Colon (tissue), 2 donors: ENCODE measurements around the gene VANGL2.

Experiments
- FAIRE-seq: peaks from 2 replicates; lab custom pipeline; 2012; peaks lifted over from hg19 to GRCh38; lab: Jason Lieb, UNC
- donor health status: control.
- donor health status: control.

VANGL2 gene

DNA sequence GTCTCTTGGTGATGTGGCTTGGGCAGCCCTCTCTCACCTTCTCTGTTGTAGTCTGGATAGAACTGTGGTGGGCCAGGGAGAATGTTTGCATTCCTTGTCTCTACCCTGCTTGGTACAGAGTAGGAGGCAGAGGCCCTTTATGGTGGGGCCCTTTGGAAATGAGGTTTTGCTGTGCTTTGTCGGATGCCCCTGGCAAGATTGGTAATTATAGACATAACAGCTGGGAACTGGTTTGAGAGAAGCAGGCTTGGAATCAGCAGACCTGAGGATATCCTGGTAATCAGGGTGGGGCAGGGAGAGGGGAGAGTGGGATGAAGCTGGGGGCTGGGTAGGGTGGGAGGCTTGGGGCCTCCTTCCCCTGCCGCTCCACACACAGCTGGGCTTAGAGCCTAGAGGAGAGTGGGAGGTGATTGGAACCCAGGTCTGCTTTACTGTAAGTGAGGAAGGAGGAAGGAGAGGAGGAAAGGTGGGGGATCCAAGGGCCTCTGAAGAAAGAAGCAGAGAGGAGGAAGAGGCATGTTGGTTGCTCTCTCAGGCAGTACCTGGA, 5.0 kb downstream of the VANGL2 start:
- no peak for FAIRE-seq

DNA sequence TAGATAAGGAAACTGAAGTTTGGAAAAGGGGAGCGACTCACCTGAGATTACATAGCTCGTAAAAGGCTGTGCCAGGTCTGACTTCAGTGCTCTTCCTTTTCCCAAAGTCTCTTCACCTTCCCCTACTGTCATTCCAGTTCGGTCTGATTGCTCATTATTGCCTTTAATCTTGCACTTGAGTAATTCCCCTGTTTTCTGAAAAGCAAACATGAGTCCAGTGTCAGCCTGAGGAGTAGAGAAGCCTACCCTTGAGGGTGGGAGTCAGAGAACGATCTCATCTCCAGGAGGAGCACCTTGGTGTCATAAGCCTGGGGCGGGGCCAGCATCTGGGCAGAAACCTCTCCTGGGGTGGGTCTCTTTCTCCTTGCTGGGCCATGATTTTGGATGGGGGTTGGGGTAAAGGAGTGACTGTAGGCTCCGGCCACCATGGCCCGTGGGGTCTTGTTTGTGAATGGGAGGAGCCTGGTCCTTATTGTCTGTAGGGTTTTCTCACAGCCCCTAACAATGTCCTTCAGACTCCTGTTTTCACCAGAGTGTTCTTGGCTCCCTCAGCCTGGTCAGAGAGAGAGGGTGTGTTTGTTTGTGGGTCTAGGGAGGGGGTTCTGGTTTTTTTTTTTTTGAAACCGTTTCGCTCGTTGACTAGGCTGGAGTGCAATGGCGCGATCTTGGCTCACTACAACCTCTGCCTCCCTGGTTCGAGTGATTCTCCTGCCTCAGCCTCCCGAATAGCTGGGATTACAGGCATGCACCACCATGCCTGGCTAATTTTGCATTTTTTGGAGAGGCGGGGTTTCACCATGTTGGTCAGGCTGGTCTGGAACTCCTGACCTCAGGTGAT, 6.0 kb downstream of the VANGL2 start:
- no peak for FAIRE-seq

DNA sequence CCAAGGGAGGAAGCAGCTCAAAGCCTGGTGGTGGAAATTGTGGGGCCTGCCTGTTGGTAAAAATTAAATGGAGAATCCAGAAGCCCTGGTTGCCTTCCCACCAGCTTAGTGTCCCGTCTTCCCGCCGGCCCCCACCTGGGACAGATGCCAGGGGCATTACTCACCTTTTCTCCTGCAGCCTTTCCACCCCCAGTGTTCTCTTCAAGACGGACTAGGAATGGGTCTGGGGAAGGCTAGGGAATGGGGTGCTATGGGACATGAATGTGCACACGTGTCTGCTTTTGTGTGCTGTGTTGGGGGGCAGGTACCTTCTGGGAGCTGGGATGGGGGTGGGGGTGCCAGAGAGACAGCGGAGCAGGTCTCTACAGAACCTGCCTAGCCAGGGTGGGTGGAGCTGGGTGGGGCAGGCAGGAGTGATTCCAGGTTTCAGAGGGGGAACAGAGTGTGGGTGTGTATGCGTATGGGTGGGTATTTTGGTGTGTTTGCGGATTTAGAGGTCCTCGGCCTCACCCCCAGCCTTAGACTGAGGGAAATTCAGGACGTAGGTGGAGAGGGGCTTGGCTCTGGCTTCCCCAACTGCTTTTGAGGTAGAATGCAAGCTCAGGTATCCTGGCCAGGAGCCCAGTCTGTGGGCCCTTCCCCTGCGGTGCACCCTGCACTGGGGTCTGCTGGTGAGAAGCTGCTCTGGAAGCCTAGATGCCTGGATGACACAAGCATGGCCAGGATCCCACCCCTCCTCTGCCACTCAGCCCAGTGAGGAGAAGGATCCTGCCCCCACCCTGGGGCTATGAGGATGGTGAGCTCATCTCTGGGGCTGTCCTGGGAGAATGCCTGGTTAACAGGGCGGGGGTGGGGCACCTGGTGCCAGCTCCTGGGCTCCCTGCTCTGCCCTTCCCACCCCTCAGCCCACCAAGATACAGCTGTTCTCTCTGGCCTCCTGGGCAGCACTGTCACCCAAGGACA, 7.8 kb downstream of the VANGL2 start:
- no peak for FAIRE-seq

- no peak for FAIRE-seq
These were observed 8.5 kb downstream of the VANGL2 start for GRCh38 chr1:160408864-160409263.

- FAIRE-seq, result no peak
These were observed 9.1 kb downstream of the VANGL2 start for GRCh38 chr1:160409486-160409885.

GRCh38 chr1:160410406-160411005, 10.1 kb downstream of the VANGL2 start:
- FAIRE-seq, result no peak

- no peak for FAIRE-seq
These were observed 11.1 kb downstream of the VANGL2 start for GRCh38 chr1:160411271-160412027.

GRCh38 chr1:160412028-160412362, 11.6 kb downstream of the VANGL2 start:
- no peak for FAIRE-seq

GRCh38 chr1:160413716-160414115, 13.4 kb downstream of the VANGL2 start:
- no peak for FAIRE-seq

- no peak for FAIRE-seq
These were observed 14.5 kb downstream of the VANGL2 start for GRCh38 chr1:160414881-160415280.

DNA sequence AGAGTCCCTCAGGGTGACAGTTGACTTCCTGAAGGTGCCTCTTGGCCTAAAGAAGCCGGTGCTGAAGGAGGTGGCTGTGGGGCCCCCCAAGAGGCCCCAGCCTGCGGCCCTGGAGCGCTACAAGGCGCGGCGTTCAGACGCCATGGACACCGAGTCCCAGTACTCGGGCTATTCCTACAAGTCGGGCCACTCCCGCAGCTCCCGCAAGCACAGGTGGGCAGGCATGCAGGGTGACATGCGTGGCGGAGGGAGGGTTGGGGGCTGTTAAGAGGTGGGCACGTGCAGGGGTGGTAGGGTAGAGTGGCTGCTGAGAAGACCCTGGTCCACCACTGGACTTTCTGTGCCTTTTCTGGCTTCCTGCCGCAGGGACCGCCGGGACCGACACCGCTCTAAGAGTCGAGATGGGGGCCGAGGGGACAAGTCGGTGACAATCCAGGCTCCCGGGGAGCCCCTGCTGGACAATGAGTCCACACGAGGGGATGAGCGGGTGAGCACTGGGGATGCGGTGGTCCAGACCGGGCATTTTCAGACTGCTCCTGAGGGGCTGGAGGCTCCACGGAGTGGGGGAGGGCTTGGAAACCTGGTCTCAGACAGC, 15.4 kb downstream of the VANGL2 start:
- no peak for FAIRE-seq

DNA sequence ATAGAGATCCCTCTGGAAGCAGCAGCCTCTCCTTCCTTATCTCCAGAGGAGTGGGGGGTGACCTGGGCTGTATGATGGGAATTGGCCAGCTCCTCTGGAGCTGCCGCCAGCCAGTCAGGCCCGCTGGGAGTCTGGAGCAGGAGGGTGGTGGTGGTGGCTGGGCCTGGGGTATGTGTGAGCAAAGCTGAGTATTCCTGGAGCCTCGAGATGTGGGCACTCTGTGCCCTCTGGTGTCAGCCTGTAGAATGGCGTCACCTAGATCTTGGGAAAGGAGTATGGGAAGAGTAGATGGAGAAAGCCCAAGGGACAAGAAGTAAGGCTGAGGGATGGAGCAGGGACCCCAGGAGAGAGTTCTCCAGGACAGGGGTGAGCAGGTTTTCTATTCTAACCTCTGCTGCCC, 16.0 kb downstream of the VANGL2 start:
- FAIRE-seq, result no peak

- FAIRE-seq, result no peak
These were observed 18.1 kb downstream of the VANGL2 start for GRCh38 chr1:160418483-160418882.

DNA sequence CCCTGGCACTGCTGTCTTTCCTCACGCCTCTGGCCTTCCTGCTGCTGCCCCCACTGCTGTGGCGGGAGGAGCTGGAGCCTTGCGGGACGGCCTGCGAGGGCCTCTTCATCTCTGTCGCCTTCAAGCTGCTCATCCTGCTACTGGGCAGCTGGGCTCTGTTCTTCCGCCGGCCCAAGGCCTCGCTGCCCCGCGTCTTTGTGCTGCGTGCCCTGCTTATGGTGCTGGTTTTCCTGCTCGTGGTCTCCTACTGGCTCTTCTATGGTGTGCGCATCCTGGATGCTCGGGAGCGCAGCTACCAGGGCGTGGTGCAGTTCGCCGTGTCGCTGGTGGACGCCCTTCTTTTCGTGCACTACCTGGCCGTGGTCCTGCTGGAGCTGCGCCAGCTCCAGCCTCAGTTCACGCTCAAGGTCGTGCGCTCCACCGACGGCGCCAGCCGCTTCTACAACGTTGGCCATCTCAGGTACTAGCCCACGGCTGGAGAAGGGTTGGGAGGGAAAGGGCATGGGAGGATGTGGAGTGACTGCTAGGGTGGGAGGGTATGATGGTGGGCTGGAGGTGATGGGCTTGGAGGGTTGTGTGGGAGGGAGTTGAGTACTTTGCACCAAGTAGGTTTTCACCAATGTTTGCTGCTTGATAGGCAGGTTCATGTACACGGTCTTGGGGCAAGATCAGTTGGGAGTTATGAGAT, 18.9 kb downstream of the VANGL2 start:
- no peak for FAIRE-seq

DNA sequence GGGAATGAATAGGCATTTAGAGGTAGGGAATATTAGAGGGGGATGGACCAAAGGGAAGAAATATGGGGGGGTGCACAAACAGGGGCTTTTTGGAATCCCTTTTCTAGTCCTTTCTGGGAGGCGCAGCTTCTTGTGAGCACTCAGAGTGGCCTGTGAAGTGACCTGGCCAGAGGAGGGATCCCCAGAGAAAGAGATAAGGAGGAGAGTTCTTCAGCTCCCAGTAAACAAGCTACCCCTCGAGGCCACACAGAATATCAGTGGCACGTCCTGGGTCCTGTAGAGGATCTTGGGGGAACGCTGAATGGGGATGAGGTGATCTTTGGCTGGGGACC, 19.4 kb downstream of the VANGL2 start:
- FAIRE-seq, result no peak

DNA sequence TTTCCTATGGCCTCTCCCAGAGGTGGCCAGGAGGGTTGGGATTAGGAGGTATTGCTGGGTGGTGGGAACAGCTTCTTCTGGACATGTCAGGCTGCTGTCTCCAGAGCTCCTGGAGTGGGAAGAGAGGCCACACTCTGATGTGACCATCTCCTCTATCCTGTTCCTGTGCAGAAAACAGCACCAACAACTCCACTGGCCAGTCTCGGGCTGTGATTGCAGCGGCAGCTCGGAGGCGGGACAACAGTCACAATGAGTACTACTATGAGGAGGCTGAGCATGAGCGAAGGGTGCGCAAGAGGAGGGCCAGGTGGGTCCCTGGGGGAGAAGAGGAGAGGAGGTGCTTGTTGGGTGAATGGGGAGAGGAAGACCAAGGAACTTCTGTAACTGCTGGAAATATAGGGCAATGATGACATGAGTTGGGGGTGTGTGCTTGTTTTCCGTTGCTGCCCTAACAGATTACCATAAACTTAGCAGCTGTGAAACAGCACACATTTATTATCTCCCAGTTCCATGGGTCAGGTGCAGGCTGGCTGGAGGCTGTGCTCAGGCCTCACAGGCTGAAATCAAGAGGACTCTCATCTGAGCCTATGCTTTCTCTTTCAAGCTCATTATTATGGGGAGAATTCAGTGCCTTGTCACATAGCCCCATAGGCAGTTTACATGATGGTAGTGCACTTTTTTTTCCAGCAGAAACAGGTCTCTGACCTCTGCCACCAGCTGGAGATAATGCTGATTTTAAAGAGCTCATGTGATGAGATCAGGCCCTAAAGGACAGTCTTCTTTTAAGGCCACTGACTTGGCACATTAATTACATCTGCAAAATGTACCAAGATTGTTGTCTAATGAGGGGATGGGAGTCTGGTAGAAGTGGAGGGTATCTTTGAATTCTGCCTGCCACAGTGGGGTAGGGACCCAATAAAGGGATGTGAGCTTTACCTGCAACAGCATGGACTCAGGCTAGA, 20.8 kb downstream of the VANGL2 start:
- no peak for FAIRE-seq

DNA sequence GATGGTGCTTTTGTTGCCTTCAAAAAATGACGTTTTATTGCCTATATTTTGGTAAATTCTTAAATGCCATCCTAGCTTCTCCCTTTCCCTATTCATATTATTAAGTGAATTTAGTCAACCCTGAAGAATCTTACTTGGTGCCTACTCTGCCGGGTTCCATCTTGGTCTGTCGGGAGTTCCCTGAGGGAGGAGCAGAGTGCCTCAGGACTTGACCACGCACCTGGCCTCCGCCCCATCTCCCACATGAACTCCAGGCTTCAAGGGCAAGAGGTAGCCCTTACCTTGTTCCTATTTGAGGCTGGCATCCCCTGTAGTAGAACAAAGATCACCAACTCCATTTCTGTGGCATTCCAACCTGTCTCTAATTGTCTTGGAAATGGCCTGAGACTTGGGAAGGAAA, 21.5 kb downstream of the VANGL2 start:
- FAIRE-seq, result no peak

DNA sequence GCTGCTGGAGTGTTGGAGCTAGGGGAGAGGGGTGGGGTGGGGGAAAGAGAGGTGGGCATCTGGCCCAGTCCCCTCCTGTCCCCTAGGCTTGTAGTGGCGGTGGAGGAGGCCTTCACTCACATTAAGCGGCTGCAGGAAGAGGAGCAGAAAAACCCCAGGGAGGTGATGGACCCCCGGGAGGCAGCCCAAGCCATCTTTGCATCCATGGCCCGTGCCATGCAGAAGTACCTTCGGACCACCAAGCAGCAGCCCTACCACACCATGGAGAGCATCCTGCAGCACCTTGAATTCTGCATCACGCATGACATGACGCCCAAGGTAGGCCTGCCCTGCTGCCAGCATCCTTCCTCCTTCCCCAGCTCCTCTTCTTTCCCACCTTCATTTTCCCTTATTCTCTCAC, 23.6 kb downstream of the VANGL2 start:
- FAIRE-seq, result no peak

DNA sequence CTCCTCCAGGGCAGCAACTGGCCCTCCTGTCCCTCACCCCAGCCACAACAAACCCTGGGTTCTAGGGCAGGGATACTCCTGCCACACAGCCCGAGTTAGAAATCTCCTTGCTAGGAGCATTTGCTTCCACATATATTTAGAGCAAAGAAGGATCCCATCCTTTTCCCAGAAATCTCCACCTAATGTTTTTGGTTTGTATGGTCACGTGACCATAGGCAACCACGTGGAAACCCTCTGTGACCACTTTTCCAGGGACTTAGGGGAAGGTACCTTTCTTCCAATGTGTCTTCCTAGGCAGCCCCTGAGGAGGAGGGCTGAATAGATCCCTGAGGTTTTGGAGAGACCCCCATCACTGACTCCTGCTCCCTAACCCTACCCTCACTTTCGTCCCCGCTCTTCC, 25.5 kb downstream of the VANGL2 start:
- no peak for FAIRE-seq

DNA sequence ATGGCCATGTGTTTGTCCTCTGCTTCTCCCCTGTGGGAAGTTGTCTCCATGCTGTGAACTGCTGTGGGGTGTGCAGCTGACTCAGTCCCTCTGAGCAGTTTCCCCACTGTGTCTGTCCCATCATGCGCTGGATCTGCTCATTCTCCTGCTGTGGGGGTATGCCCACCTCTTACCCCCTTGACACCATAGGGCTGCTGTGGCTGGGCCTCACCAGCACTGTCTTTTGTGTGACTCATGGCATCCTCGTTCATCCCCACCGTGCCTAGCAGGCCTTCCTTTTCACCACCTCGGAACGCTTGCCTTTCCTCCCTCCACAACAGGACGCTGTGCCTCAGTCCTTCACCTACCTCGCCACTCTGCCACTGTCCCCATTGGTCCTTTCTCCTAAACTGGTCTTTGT, 27.3 kb downstream of the VANGL2 start:
- FAIRE-seq, result no peak
